ENCODE measurements around the gene MYRIP.

Gene MYRIP

DNA sequence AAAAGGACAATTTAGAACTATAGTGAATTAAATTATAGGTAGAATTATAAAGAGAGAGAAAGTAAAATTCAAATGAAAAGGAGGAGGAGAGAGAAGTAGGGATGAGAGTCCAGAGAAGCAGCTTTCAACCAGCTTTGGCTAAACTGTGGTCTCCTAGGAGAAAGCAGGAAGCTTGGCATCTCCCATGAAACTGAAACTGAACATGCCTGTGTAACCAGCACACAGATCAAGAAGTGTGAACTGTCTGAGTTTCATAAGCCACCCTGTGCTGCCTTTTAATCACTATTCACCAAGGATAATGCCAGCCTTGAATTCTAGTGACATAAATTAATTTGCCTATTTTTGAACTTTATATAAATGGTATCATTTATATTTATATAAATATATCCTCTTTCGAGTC is 128.5 kb downstream of the MYRIP start:
- no peak for ATAC-seq
- TF ChIP-seq ZFP3 (CRISPR knock-in tag; IDR thresholded peaks at IDR 0.05) (no peak), BACH2 (CRISPR knock-in tag; IDR thresholded peaks at IDR 0.05; ENCODE audit: borderline replicate concordance) (no peak), CSDC2 (CRISPR knock-in tag; IDR thresholded peaks at IDR 0.05) (no peak), OSR1 (CRISPR knock-in tag; IDR thresholded peaks at IDR 0.05) (no peak), SNAI2 (CRISPR knock-in tag; IDR thresholded peaks at IDR 0.05) (no peak), ZC3H10 (CRISPR knock-in tag; IDR thresholded peaks at IDR 0.05) (no peak), ISL1 (CRISPR knock-in tag; IDR thresholded peaks at IDR 0.05) (no peak), TOX (CRISPR knock-in tag; IDR thresholded peaks at IDR 0.05; ENCODE audit: borderline replicate concordance) (no peak), ZNF8 (CRISPR knock-in tag; IDR thresholded peaks at IDR 0.05) (no peak), ZFP30 (CRISPR knock-in tag; IDR thresholded peaks at IDR 0.05) (no peak), ZNF70 (CRISPR knock-in tag; IDR thresholded peaks at IDR 0.05) (no peak), ESRRG (CRISPR knock-in tag; IDR thresholded peaks at IDR 0.05) (no peak), GLIS3 (CRISPR knock-in tag; IDR thresholded peaks at IDR 0.05) (no peak), CREB5 (CRISPR knock-in tag; IDR thresholded peaks at IDR 0.05; ENCODE audit: low read depth) (no peak), TCF4 (CRISPR knock-in tag; IDR thresholded peaks at IDR 0.05; ENCODE audit: borderline replicate concordance) (no peak), ZNF565 (CRISPR knock-in tag; conservative IDR thresholded peaks at IDR 0.05; ENCODE audit: low read depth) (no peak)
- TF ChIP-seq, protein P1, sequence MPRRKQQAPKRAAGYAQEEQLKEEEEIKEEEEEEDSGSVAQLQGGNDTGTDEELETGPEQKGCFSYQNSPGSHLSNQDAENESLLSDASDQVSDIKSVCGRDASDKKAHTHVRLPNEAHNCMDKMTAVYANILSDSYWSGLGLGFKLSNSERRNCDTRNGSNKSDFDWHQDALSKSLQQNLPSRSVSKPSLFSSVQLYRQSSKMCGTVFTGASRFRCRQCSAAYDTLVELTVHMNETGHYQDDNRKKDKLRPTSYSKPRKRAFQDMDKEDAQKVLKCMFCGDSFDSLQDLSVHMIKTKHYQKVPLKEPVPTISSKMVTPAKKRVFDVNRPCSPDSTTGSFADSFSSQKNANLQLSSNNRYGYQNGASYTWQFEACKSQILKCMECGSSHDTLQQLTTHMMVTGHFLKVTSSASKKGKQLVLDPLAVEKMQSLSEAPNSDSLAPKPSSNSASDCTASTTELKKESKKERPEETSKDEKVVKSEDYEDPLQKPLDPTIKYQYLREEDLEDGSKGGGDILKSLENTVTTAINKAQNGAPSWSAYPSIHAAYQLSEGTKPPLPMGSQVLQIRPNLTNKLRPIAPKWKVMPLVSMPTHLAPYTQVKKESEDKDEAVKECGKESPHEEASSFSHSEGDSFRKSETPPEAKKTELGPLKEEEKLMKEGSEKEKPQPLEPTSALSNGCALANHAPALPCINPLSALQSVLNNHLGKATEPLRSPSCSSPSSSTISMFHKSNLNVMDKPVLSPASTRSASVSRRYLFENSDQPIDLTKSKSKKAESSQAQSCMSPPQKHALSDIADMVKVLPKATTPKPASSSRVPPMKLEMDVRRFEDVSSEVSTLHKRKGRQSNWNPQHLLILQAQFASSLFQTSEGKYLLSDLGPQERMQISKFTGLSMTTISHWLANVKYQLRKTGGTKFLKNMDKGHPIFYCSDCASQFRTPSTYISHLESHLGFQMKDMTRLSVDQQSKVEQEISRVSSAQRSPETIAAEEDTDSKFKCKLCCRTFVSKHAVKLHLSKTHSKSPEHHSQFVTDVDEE (CRISPR knock-in tag; IDR thresholded peaks at IDR 0.05) = no peak
- TF ChIP-seq, protein P2, sequence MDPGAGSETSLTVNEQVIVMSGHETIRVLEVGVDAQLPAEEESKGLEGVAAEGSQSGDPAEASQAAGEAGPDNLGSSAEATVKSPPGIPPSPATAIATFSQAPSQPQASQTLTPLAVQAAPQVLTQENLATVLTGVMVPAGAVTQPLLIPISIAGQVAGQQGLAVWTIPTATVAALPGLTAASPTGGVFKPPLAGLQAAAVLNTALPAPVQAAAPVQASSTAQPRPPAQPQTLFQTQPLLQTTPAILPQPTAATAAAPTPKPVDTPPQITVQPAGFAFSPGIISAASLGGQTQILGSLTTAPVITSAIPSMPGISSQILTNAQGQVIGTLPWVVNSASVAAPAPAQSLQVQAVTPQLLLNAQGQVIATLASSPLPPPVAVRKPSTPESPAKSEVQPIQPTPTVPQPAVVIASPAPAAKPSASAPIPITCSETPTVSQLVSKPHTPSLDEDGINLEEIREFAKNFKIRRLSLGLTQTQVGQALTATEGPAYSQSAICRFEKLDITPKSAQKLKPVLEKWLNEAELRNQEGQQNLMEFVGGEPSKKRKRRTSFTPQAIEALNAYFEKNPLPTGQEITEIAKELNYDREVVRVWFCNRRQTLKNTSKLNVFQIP (CRISPR knock-in tag; IDR thresholded peaks at IDR 0.05; ENCODE audit: borderline replicate concordance, low read depth) = no peak
- TF ChIP-seq, protein P3, sequence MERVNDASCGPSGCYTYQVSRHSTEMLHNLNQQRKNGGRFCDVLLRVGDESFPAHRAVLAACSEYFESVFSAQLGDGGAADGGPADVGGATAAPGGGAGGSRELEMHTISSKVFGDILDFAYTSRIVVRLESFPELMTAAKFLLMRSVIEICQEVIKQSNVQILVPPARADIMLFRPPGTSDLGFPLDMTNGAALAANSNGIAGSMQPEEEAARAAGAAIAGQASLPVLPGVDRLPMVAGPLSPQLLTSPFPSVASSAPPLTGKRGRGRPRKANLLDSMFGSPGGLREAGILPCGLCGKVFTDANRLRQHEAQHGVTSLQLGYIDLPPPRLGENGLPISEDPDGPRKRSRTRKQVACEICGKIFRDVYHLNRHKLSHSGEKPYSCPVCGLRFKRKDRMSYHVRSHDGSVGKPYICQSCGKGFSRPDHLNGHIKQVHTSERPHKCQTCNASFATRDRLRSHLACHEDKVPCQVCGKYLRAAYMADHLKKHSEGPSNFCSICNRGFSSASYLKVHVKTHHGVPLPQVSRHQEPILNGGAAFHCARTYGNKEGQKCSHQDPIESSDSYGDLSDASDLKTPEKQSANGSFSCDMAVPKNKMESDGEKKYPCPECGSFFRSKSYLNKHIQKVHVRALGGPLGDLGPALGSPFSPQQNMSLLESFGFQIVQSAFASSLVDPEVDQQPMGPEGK (CRISPR knock-in tag; IDR thresholded peaks at IDR 0.05; ENCODE audit: borderline replicate concordance) = no peak

DNA sequence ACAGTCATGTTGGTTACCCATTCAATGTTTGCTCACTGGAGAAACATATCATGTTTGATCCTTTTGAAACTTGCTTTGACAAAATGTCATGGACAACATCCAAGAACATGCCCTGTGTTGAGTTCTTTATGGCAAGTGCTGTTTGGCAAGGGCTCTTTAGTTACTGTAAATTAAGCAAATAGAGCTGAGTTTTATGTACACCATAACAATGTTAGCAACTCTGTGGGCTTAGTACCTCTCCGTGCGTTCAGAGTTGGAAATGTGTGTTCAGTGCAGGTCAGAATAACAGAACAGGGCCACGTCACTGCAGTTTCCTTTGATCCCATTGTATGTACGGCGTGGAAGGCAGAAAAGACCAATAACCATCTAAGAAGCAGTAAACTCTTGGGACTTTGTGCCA is 132.5 kb downstream of the MYRIP start:
- no peak for ATAC-seq
- TF ChIP-seq TOX (CRISPR knock-in tag; IDR thresholded peaks at IDR 0.05; ENCODE audit: borderline replicate concordance) = no peak
- TF ChIP-seq ZNF70 (CRISPR knock-in tag; IDR thresholded peaks at IDR 0.05) = no peak
- TF ChIP-seq PPARA (CRISPR knock-in tag; IDR thresholded peaks at IDR 0.05; ENCODE audit: borderline replicate concordance) = no peak
- TF ChIP-seq ZFP30 (CRISPR knock-in tag; IDR thresholded peaks at IDR 0.05) = no peak

GRCh38 chr3:39960515-39961191 is 151.2 kb downstream of the MYRIP start:
- ATAC-seq = no peak
- TF ChIP-seq TOX (CRISPR knock-in tag; IDR thresholded peaks at IDR 0.05; ENCODE audit: borderline replicate concordance) (no peak), ZNF70 (CRISPR knock-in tag; IDR thresholded peaks at IDR 0.05) (no peak), BACH2 (CRISPR knock-in tag; IDR thresholded peaks at IDR 0.05; ENCODE audit: borderline replicate concordance) (no peak), TCF4 (CRISPR knock-in tag; IDR thresholded peaks at IDR 0.05; ENCODE audit: borderline replicate concordance) (no peak), CSDC2 (CRISPR knock-in tag; IDR thresholded peaks at IDR 0.05) (no peak), GLIS3 (CRISPR knock-in tag; IDR thresholded peaks at IDR 0.05) (no peak), PPARA (CRISPR knock-in tag; IDR thresholded peaks at IDR 0.05; ENCODE audit: borderline replicate concordance) (no peak), OSR1 (CRISPR knock-in tag; IDR thresholded peaks at IDR 0.05) (no peak), ZFP30 (CRISPR knock-in tag; IDR thresholded peaks at IDR 0.05) (no peak)
- TF ChIP-seq, protein P2 (CRISPR knock-in tag; IDR thresholded peaks at IDR 0.05; ENCODE audit: borderline replicate concordance, low read depth) = no peak
- TF ChIP-seq, protein P3 (CRISPR knock-in tag; IDR thresholded peaks at IDR 0.05; ENCODE audit: borderline replicate concordance) = no peak
